DMS153 (cell line): ENCODE measurements around the gene TBX19.

Experiments used
- DNase-seq: peaks from one replicate; lab custom pipeline; 2025; lab: John Stamatoyannopoulos, UW

TBX19 gene

GRCh38 chr1:168280296-168280927, at the start of gene TBX19:
Gene TBX19, plus strand, starts transcription at chr1:168280877. Its CDS starts 214 bp downstream, at chr1:168281091.
- DNase-seq, result no peak

GRCh38 chr1:168234846-168235547, 45.7 kb upstream of the TBX19 start:
- DNase-seq, result peak; percentile 35

GRCh38 chr1:168235548-168235885, 45.2 kb upstream of the TBX19 start:
- DNase-seq, result no peak

GRCh38 chr1:168235937-168236336, 44.7 kb upstream of the TBX19 start:
- DNase-seq, result no peak

GRCh38 chr1:168236836-168237611, 43.7 kb upstream of the TBX19 start:
- DNase-seq, result no peak

- peak; percentile 46 for DNase-seq
Measured at GRCh38 chr1:168243198-168243597, 37.5 kb upstream of the TBX19 start.

- DNase-seq, result no peak
Measured at GRCh38 chr1:168243636-168244212, 37.0 kb upstream of the TBX19 start.

GRCh38 chr1:168245042-168245441, 35.6 kb upstream of the TBX19 start:
- no peak for DNase-seq

- DNase-seq, result no peak
Measured at GRCh38 chr1:168246506-168246905, 34.2 kb upstream of the TBX19 start.

- DNase-seq, result no peak
Measured at GRCh38 chr1:168252204-168252733, 28.4 kb upstream of the TBX19 start.

GRCh38 chr1:168256164-168256563, 24.5 kb upstream of the TBX19 start:
- no peak for DNase-seq

GRCh38 chr1:168257397-168257796, 23.3 kb upstream of the TBX19 start:
- DNase-seq, result no peak

GRCh38 chr1:168259567-168259966, 21.1 kb upstream of the TBX19 start:
- no peak for DNase-seq

- peak; percentile 65 for DNase-seq
Measured at GRCh38 chr1:168260393-168260792, 20.3 kb upstream of the TBX19 start.

GRCh38 chr1:168261390-168261789, 19.3 kb upstream of the TBX19 start:
- no peak for DNase-seq

- DNase-seq, result no peak
Measured at GRCh38 chr1:168263130-168263529, 17.5 kb upstream of the TBX19 start.

- DNase-seq, result no peak
Measured at GRCh38 chr1:168264296-168264695, 16.4 kb upstream of the TBX19 start.

- DNase-seq, result no peak
Measured at GRCh38 chr1:168265596-168265995, 15.1 kb upstream of the TBX19 start.

GRCh38 chr1:168266644-168267186, 14.0 kb upstream of the TBX19 start:
- no peak for DNase-seq

GRCh38 chr1:168271636-168272035, 9.0 kb upstream of the TBX19 start:
- DNase-seq, result no peak

GRCh38 chr1:168273575-168273974, 7.1 kb upstream of the TBX19 start:
- DNase-seq, result no peak

- DNase-seq, result no peak
Measured at GRCh38 chr1:168279253-168279652, 1.4 kb upstream of the TBX19 start.
